ENCODE results near the gene GIMAP2. TPM values are rescaled to one million over a fixed set of nuclear protein-coding genes. Genes with fewer than 3 reads are reported as not detected.
A peak's percentile ranks its signal among the peaks of the same experiment; 100 is the strongest.

The GIMAP2 gene
- total and polyA plus RNA-seq, 2 of the 4 experiments (the other 2 are of a cell fraction): under 0.01 TPM; not detected in 1

- no peak for DNase-seq
- in situ Hi-C loops (cut with MboI; ENCODE audit: low sequenced_read_pairs): loop anchor here (25.0 kb wide), 1 partner anchor 428 kb away; the partner anchor contains the start of genes ACTR3C and LRRC61
- Histone ChIP-seq H3K9me3 (ENCODE audit: control insufficient read depth, insufficient read depth, low read length) (no peaks in the 10 kb centered on the region), H4K20me1 (ENCODE audit: insufficient read depth, low read length) (no peaks in the 10 kb centered on the region), H3K18ac (ENCODE audit: low read depth, low read length) (no peak overlapping the region), H3K9me1 (ENCODE audit: insufficient read depth, low read length) (no peaks in the 10 kb centered on the region), H3K23ac (ENCODE audit: low read depth, low read length) (no peak overlapping the region), H3K14ac (replicated peaks; ENCODE audit: low read depth, low read length) (no peak overlapping the region), H2AFZ (replicated peaks; ENCODE audit: low read length, poor library complexity) (no peak overlapping the region), H3K27ac (ENCODE audit: insufficient read depth, low read length) (no peak overlapping the region), H2BK5ac (ENCODE audit: low read depth, low read length, poor library complexity, severe bottlenecking) (no peak overlapping the region), H2BK20ac (ENCODE audit: low read depth, low read length) (no peak overlapping the region), H4K8ac (ENCODE audit: low read depth in 2 of 2, low read length in 2 of 2) (no peak overlapping the region), H2AK9ac (replicated peaks; ENCODE audit: low read depth, low read length, poor library complexity) (no peak overlapping the region), H3K79me1 (ENCODE audit: low read depth in 1 of 2, low read length in 2 of 2) (no peaks in the 10 kb centered on the region), H4K5ac (ENCODE audit: low read depth, low read length) (no peak overlapping the region), H2AK5ac (ENCODE audit: low read depth, low read length) (no peak overlapping the region), H3K9ac (ENCODE audit: low read depth, low read length) (no peak overlapping the region), H3K4me1 (ENCODE audit: control insufficient read depth, insufficient read depth, low read length) (no peaks in the 10 kb centered on the region), H2BK15ac (ENCODE audit: low read depth, low read length) (no peak overlapping the region), H3K56ac (ENCODE audit: extremely low read depth, insufficient read depth, low read length) (no peak overlapping the region), H3K4me2 (ENCODE audit: low read depth, low read length) (no peak overlapping the region), H2BK120ac (ENCODE audit: low read depth, low read length) (no peak overlapping the region), H3K4me3 (ENCODE audit: insufficient read depth, low read depth, low read length) (no peak overlapping the region), H3K36me3 (ENCODE audit: control insufficient read depth, insufficient read depth, low read length) (no peaks in the 10 kb centered on the region), H3K27me3 (ENCODE audit: control insufficient read depth, insufficient read depth, low read length) (no peaks in the 10 kb centered on the region; the same call in 1 of the 2 replicates), H4K91ac (ENCODE audit: insufficient read depth, low read depth, low read length) (no peak overlapping the region), H3K4ac (ENCODE audit: low read depth, low read length) (no peak overlapping the region)
- TF ChIP-seq RFX5 (IDR thresholded peaks at IDR 0.05; ENCODE audit: low read depth, low read length) (no peak), NFE2L2 (IDR thresholded peaks at IDR 0.05; ENCODE audit: low read depth, low read length) (no peak), MAFK (IDR thresholded peaks at IDR 0.05; ENCODE audit: low read depth, low read length) (no peak), RCOR1 (IDR thresholded peaks at IDR 0.05; ENCODE audit: insufficient replicate concordance, low read length) (no peak), CEBPB (IDR thresholded peaks at IDR 0.05; ENCODE audit: low read depth, low read length) (0 out of 2 replicates have a peak, but pooled peaks have one; percentile 4)
- ChIA-PET CTCF (no interaction called here), POLR2A (ENCODE audit: unreplicated experiment) (no interaction called here)
- ATAC-seq (ENCODE audit: low read depth): no peak
- dilution Hi-C loops (cut with HindIII; ENCODE audit: low sequenced_read_pairs, unreplicated experiment): no loop called here
- 42% methylated on average over 3 of the region's 10 CpGs; no CpG with 5 or more reads in 1 of the 2 experiments for WGBS, 2 experiments (ENCODE audit: extremely low coverage in 2 of 2, insufficient read length in 1 of 2)
- intact Hi-C loops (cut with micrococcal nuclease): no loop called here
- BruUV-seq (replicated peaks): no TSS peak
These were observed 54.5 kb downstream of the GIMAP2 start for GRCh38 chr7:150740053-150740452.
